H1 (cell line): ENCODE measurements around the gene FAM174B. TPM values are rescaled to one million over a fixed set of nuclear protein-coding genes. Genes with fewer than 3 reads are reported as not detected.

Source experiments
- CTCF ChIA-PET: fragments of 300-600 bp; sonication (Branson Sonifier 250); formaldehyde crosslinking; loops from one replicate; lab custom pipeline; 2021; ENCODE audit not compliant: partially characterized antibody; lab: Charles Lee
- POLR2A ChIA-PET: fragments of 300-600 bp; sonication (Branson Sonifier 250); formaldehyde crosslinking; loops from one replicate; lab custom pipeline; 2021; ENCODE audit warnings: inconsistent platforms; ENCODE audit not compliant: partially characterized antibody; lab: Charles Lee
- DNase-seq, 2 experiments: peaks; one replicate each; pipeline versions ENCODE4 v3.0.0 to v3.0.0-alpha.2; 2010 to 2022; ENCODE audit warnings: low spot score in 2 of 2, low read depth in 1 of 2, mixed read lengths in 1 of 2
- FAIRE-seq: peaks from 2 replicates; lab custom pipeline; 2011; peaks lifted over from hg19 to GRCh38; lab: Jason Lieb, UNC
- H2AFZ ChIP-seq: 2 replicates; pipeline ENCODE4 v1.8.1; 2012; ENCODE audit warnings: low read length, inconsistent platforms
- H2AK5ac ChIP-seq: 2 replicates; pipeline ENCODE4 v1.6.1; 2013; ENCODE audit warnings: low read depth, low read length
- H2BK120ac ChIP-seq: replicated peaks from 2 replicates; pipeline ENCODE3; 2013; ENCODE audit warnings: low read depth, low read length, inconsistent platforms
- H2BK12ac ChIP-seq: 2 replicates; pipeline ENCODE4 v1.6.1; 2013; ENCODE audit warnings: low read depth, low read length
- H2BK15ac ChIP-seq: 2 replicates; pipeline ENCODE4 v1.6.1; 2013; ENCODE audit warnings: low read length
- H2BK20ac ChIP-seq: 2 replicates; pipeline ENCODE4 v1.6.1; 2013; ENCODE audit warnings: low read length
- H2BK5ac ChIP-seq: 2 replicates; pipeline ENCODE4 v1.6.1; 2013; ENCODE audit warnings: low read depth, low read length
- H3K14ac ChIP-seq: 2 replicates; pipeline ENCODE4 v1.6.1; 2013; ENCODE audit warnings: inconsistent platforms; ENCODE audit not compliant: insufficient read length
- H3K18ac ChIP-seq: 2 replicates; pipeline ENCODE4 v1.6.1; 2013; ENCODE audit warnings: low read length; ENCODE audit errors: extremely low read depth
- H3K23ac ChIP-seq: 2 replicates; pipeline ENCODE4 v1.6.1; 2013; ENCODE audit warnings: inconsistent platforms; ENCODE audit not compliant: insufficient read length
- H3K23me2 ChIP-seq: 2 replicates; pipeline ENCODE4 v1.6.1; 2013; ENCODE audit warnings: low read depth, low read length
- H3K27ac ChIP-seq: 2 replicates; pipeline ENCODE4 v1.6.1; 2011; ENCODE audit warnings: low read depth, low read length, inconsistent platforms
- H3K27me3 ChIP-seq, 4 experiments: replicated peaks in 1 of 4; 1 replicate in 1 of 4; 2 replicates in 3 of 4; pipeline versions ENCODE4 v1.6.1 to v1.8.1; 2011 to 2013; ENCODE audit warnings: low read length in 3 of 4, mild to moderate bottlenecking in 3 of 4, inconsistent platforms in 2 of 4, mixed read lengths in 2 of 4, moderate library complexity in 1 of 4; ENCODE audit not compliant: control insufficient read depth in 3 of 4, insufficient read depth in 3 of 4; ENCODE audit errors: extremely low read depth in 1 of 4
- H3K36me3 ChIP-seq, 4 experiments: 2 replicates each; pipeline versions ENCODE4 v1.6.1 to v1.8.1; 2011 to 2013; ENCODE audit warnings: mild to moderate bottlenecking in 4 of 4, low read length in 3 of 4, moderate library complexity in 2 of 4, control low read depth in 1 of 4, inconsistent platforms in 1 of 4; ENCODE audit not compliant: insufficient read depth in 4 of 4, control insufficient read depth in 2 of 4
- H3K4ac ChIP-seq: replicated peaks from 2 replicates; pipeline ENCODE3; 2013; ENCODE audit warnings: low read length, low read depth, mixed read lengths, inconsistent platforms; ENCODE audit not compliant: insufficient read length
- H3K4me1 ChIP-seq, 4 experiments: replicated peaks in 1 of 4; 1 replicate in 1 of 4; 2 replicates in 3 of 4; pipeline versions ENCODE4 v1.6.1 to v1.8.1; 2011 to 2013; ENCODE audit warnings: low read length in 3 of 4, inconsistent platforms in 2 of 4, mixed read lengths in 1 of 4; ENCODE audit not compliant: insufficient read depth in 4 of 4, control insufficient read depth in 3 of 4
- H3K4me2 ChIP-seq, 2 experiments: 2 replicates each; pipeline versions ENCODE4 v1.6.1 to v1.8.1; 2011 to 2013; ENCODE audit warnings: low read depth in 2 of 2, low read length in 2 of 2, control low read depth in 1 of 2, inconsistent platforms in 1 of 2, mild to moderate bottlenecking in 1 of 2; ENCODE audit not compliant: insufficient read depth in 1 of 2
- H3K4me3 ChIP-seq, 4 experiments: fragments of 200-600, 300-600 bp in 1 of 4; sonication (generic), shearing (Covaris generic), sonication (Bioruptor Twin) in 1 of 4; 2 replicates each; pipeline versions ENCODE4 v1.5.1 to v1.8.1; 2011 to 2016; ENCODE audit warnings: low read length in 4 of 4, low read depth in 3 of 4, control low read depth in 2 of 4, inconsistent platforms in 2 of 4, mild to moderate bottlenecking in 2 of 4, mixed read lengths in 1 of 4, moderate library complexity in 1 of 4; ENCODE audit not compliant: insufficient read depth in 2 of 4; ENCODE audit errors: extremely low read depth in 1 of 4
- H3K56ac ChIP-seq: replicated peaks from 2 replicates; pipeline ENCODE3; 2013; ENCODE audit warnings: low read depth, mild to moderate bottlenecking, mixed read lengths, low read length, inconsistent platforms; ENCODE audit not compliant: insufficient read length
- H3K79me1 ChIP-seq: 2 replicates; pipeline ENCODE4 v1.6.1; 2013; ENCODE audit warnings: low read depth, low read length, control low read depth
- H3K79me2 ChIP-seq, 2 experiments: 2 replicates each; pipeline versions ENCODE4 v1.6.1 to v1.8.1; 2012 to 2013; ENCODE audit warnings: low read length in 2 of 2, mild to moderate bottlenecking in 2 of 2, inconsistent platforms in 1 of 2; ENCODE audit not compliant: insufficient read depth in 2 of 2, control insufficient read depth in 1 of 2
- H3K9ac ChIP-seq, 4 experiments: replicated peaks in 1 of 4; 1 replicate in 1 of 4; 2 replicates in 3 of 4; pipeline versions ENCODE4 v1.6.1 to v1.8.1; 2011 to 2013; ENCODE audit warnings: low read depth in 3 of 4, low read length in 3 of 4, control low read depth in 2 of 4, mild to moderate bottlenecking in 2 of 4, moderate library complexity in 2 of 4, inconsistent platforms in 1 of 4; ENCODE audit errors: extremely low read depth in 1 of 4
- H3K9me3 ChIP-seq, 2 experiments: 2 replicates each; pipeline versions ENCODE4 v1.6.1 to v1.8.1; 2012 to 2013; ENCODE audit warnings: mild to moderate bottlenecking in 2 of 2, moderate library complexity in 2 of 2, control low read depth in 1 of 2, inconsistent platforms in 1 of 2, low read depth in 1 of 2, low read length in 1 of 2, mixed read lengths in 1 of 2; ENCODE audit not compliant: insufficient read depth in 2 of 2
- H4K20me1 ChIP-seq, 2 experiments: replicated peaks in 1 of 2; 2 replicates each; pipeline versions ENCODE3 to v1.8.1; 2011 to 2013; ENCODE audit warnings: inconsistent platforms in 2 of 2, low read length in 2 of 2, mild to moderate bottlenecking in 1 of 2; ENCODE audit not compliant: insufficient read depth in 2 of 2, control insufficient read depth in 1 of 2
- H4K5ac ChIP-seq: 2 replicates; pipeline ENCODE4 v1.6.1; 2013; ENCODE audit warnings: low read length, low read depth, mixed read lengths, inconsistent platforms; ENCODE audit not compliant: insufficient read length
- H4K8ac ChIP-seq: 2 replicates; pipeline ENCODE4 v1.8.0; 2013; ENCODE audit warnings: mild to moderate bottlenecking, moderate library complexity, low read length, inconsistent platforms; ENCODE audit not compliant: insufficient read depth; ENCODE audit errors: extremely low read depth
- H4K91ac ChIP-seq: replicated peaks from 2 replicates; pipeline ENCODE3; 2013; ENCODE audit warnings: low read length, mixed read lengths, inconsistent platforms; ENCODE audit not compliant: insufficient read length
- EZH2 ChIP-seq: fragments of 200-600 bp; sonication (generic); IDR thresholded peaks from 2 replicates; pipeline ENCODE4 v1.7.1; 2012; ENCODE audit warnings: low read depth, mild to moderate bottlenecking, moderate library complexity, low read length, inconsistent platforms; ENCODE audit not compliant: severe bottlenecking
- JUN ChIP-seq: IDR thresholded peaks from 2 replicates; pipeline ENCODE4 v1.6.1; 2011; ENCODE audit warnings: low read depth, mild to moderate bottlenecking, improper control_type of control experiment, low read length
- KDM4A ChIP-seq: IDR thresholded peaks from one replicate; pipeline ENCODE4 v1.7.1; 2012; ENCODE audit warnings: low read depth, mild to moderate bottlenecking, moderate library complexity, low read length, inconsistent platforms; ENCODE audit not compliant: severe bottlenecking
- RBBP5 ChIP-seq: IDR thresholded peaks from 2 replicates; pipeline ENCODE4 v1.7.1; 2012; ENCODE audit warnings: low read depth, mild to moderate bottlenecking, inconsistent platforms, low read length, moderate library complexity, borderline replicate concordance
- SIRT6 ChIP-seq: IDR thresholded peaks from one replicate; pipeline ENCODE4 v1.7.1; 2012; ENCODE audit warnings: low read length, inconsistent platforms
- SP1 ChIP-seq: IDR thresholded peaks from 2 replicates; pipeline ENCODE4 v1.6.1; 2011; ENCODE audit warnings: low read depth, low read length
- SP4 ChIP-seq: IDR thresholded peaks from 2 replicates; pipeline ENCODE4 v1.6.1; 2012; ENCODE audit warnings: low read length, inconsistent platforms
- TAF1 ChIP-seq: IDR thresholded peaks from 2 replicates; pipeline ENCODE4 v1.6.1; 2011; ENCODE audit warnings: mild to moderate bottlenecking, low read depth, low read length
- WGBS, 2 experiments: shearing (Covaris generic) in 1 of 2; methylation state at CpG; one replicate each; pipeline versions ENCODE4 v1.1.6 to v1.1.7; 2013 to 2015; ENCODE audit warnings: low lambda C conversion rate in 2 of 2, mixed read lengths in 2 of 2, inconsistent platforms in 1 of 2, low coverage in 1 of 2, missing lambda C conversion rate in 1 of 2; ENCODE audit not compliant: insufficient replicate concordance in 2 of 2, insufficient coverage in 1 of 2, insufficient read length in 1 of 2; ENCODE audit errors: extremely low coverage in 1 of 2, missing lambda C conversion rate in 1 of 2; 5-methylcytosine and 5-hydroxymethylcytosine counted together
- polyA plus RNA-seq, 7 experiments: library from polyadenylated mRNA; depleted of rRNA in 3 of 7; stranded (reverse) in 5 of 7; unstranded in 2 of 7; fragments of >200 nt in 5 of 7; fragments of 200-250 nt in 2 of 7; gene quantifications; 1 replicate in 5 of 7; 2 replicates in 1 of 7; 4 replicates in 1 of 7; pipeline versions ENCODE4 v1.2.1 to v1.2.3, GENCODE V29; 2011 to 2013; ENCODE audit warnings: missing spikeins in 2 of 7, mixed read lengths in 2 of 7
- total RNA-seq: library from RNA; stranded (reverse); fragmentation: NEBNext Ultra II Directional; extraction: Animal tissue kit (Norgen Biotek cat#: 25700); gene quantifications from 2 replicates; pipeline ENCODE4 v1.2.1, GENCODE V29; 2021

Gene FAM174B
- total and polyA plus RNA-seq, 2 of the 8 experiments (the other 6 are each of a cell fraction or from before 2014, with no cell fraction given): 9.3 to 35.2 TPM

- Histone ChIP-seq H4K91ac (no peak overlapping the region), H3K18ac (no peak overlapping the region), H3K4me3 (no peak overlapping the region), H2AK5ac (no peak overlapping the region), H2BK15ac (no peak overlapping the region), H2BK12ac (no peak overlapping the region), H4K5ac (no peak overlapping the region), H3K9ac (no peak overlapping the region), H3K9me3 (peaks cover 4 to 10% of the 10 kb centered on the region in 2 experiments; a peak in 1 of 4 replicates), H3K79me1 (no peaks in the 10 kb centered on the region), H3K23ac (no peak overlapping the region), H3K36me3 (no peaks in the 10 kb centered on the region), H3K4ac (no peak overlapping the region), H3K23me2 (no peaks in the 10 kb centered on the region), H4K20me1 (no peaks in the 10 kb centered on the region), H3K79me2 (no peaks in the 10 kb centered on the region), H3K14ac (no peak overlapping the region), H3K4me1 (no peaks in the 10 kb centered on the region), H2BK5ac (no peak overlapping the region), H2BK120ac (no peak overlapping the region), H3K27me3 (no peaks in the 10 kb centered on the region), H3K27ac (no peak overlapping the region), H4K8ac (no peak overlapping the region), H2BK20ac (no peak overlapping the region), H2AFZ (no peak overlapping the region), H3K56ac (no peak overlapping the region), H3K4me2 (no peak overlapping the region)
- POLR2A ChIA-PET: no interaction called here
- WGBS, 2 experiments: 89% methylated on average over 4 of the region's 4 CpGs; no CpG with 5 or more reads in 1 of the 2 experiments
- FAIRE-seq (no peak), DNase-seq (no peak)
- CTCF ChIA-PET: interaction anchor here (0.5 kb wide), 1 partner anchor 1314 kb away, joined by 6 read pairs; no protein-coding TSS in a partner anchor
- TF ChIP-seq SP1: no peak
- no peak for TF ChIP-seq EZH2
- TF ChIP-seq TAF1: no peak
- no peak for TF ChIP-seq RBBP5
- no peak for TF ChIP-seq KDM4A
- no peak for TF ChIP-seq SP4
- TF ChIP-seq JUN: no peak
- no peak for TF ChIP-seq SIRT6
Observed at GRCh38 chr15:92584105-92584504, 71.5 kb downstream of the FAM174B start.
